ENCODE data around the gene PRICKLE2.

GRCh38 chr3:64195789-64196188 is 29.5 kb downstream of the PRICKLE2 start:
- TF ChIP-seq CTCF (tag by site-specific recombination; IDR thresholded peaks at IDR 0.05) = no peak
- no peak for TF ChIP-seq IKZF3 (tag by site-specific recombination; IDR thresholded peaks at IDR 0.05)
- no peak for TF ChIP-seq SCRT1 (tag by site-specific recombination; IDR thresholded peaks at IDR 0.05; ENCODE audit: borderline replicate concordance)

All from HEK293 (cell line).